Colon (tissue), 2 donors: Measurements from ENCODE around the gene HAUS8.
"Not testable (repeated sequence)": the region's sequence is repeated elsewhere in the genome, so short reads cannot be mapped to it uniquely, and the experiment has no call there.

Experiments
- FAIRE-seq: peaks from 2 replicates; lab custom pipeline; 2012; peaks lifted over from hg19 to GRCh38; lab: Jason Lieb, UNC
- donor health status: control.
- donor health status: control.

HAUS8 gene

DNA sequence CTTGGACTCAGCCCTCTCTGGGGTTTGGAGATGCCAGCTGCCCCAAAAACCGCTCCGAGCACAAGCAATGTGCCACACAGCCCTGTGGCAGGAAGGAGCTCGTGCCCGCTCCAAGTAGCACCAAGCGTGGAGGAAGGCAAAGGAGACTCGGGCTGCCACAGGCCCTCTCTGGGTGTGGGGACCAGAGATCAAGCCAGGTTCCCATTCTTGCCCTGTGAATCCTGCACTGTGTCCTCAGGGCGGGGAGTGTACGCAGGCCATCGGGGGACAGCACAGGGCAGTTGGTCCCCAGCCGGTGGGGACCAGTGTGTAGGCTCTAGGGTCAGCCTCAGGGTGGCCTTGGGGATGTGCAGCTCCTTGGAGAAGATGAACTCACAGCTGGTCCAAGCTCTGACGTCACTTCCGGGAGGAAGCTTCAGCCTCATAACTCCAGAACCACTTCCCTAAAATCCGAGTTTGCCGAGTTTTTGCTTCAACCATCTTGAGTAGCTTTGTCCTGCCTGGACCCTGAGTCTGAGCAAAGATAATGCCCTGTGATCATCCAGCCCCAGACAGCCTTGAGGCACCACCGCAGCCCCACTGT lies 39.3 kb downstream of the HAUS8 start:
- no peak for FAIRE-seq

DNA sequence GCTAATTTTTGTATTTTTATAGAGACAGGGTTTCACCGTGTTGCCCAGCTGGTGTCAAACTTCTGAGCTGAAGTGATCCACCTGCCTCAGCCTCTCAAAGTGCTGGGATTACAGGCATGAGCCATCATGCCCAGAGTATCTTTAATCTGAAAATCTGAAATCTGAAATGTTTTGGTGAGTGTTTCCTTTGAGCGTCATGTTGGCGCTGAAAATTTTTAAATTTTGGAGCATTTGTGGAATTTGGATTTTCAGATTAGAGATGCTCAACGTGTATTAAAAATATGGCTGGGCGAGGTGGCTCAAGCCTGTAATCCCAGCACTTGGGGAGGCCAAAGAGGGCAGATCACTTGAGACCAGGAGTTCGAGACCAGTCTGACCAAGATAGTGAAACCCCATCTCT lies 43.5 kb downstream of the HAUS8 start:
- FAIRE-seq = no peak

DNA sequence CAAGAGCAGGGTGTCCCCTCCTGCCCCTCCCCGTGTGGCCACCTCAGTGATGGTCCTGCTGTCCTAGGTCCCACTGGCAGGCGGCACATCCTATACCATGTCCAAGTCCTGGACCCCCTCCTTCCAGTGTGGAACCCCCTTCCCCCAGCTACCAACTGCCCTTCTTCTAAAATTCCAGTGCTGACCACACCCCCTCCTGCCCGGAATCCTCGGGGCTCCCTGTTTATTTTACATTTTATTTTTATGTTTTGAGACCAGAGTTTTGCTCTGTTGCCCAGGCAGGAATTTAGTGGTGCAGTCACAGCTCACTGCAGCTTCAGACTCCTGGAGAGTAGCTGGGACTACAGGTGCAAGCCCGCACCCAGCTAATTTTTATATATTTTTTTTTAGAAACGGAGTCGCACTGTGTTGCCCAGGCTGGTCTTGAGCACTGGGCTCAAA lies 47.7 kb downstream of the HAUS8 start:
- FAIRE-seq = no peak

DNA sequence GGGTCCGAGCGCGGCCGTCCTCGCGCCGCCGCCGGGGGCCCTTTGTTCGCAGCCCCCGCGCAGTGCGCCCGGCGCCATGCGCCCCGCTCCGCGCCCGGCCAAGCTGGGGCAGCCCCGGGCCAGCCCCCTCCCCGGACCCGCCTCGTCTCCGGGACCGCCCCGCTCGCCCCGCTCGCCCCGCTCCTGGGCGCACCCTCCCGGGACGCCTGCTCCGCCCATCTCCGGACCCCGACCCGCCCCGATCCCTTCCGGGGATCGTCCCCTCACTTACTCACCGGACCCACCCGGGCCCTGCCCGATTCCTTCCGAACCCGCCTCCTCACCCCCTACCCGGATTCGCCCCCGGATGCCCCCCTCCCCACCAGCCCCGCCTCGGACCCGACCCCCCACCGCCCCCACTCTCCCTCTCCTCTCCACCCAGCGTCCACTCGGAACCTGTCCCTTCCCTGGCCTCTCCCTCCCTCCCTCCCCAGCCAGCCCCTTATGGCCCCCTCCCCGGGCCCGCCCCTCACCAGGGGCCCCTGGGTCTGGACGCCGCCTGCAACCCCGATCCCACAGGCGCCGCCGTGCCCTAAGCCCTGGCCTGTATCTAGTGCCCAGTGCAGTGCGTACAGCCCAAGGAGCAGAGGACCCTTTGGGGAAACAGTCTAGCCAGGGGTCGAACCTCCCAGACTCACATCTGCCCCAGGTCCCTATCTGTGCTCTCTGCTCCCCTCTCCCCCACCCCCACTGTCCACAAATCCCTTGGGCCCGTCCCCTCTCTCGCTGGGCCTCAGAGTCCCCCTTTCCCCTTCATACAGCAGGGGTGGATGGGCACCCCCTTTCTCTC lies 48.3 kb downstream of the HAUS8 start, which contains the start of gene CPAMD8:
TSS of gene CPAMD8 (minus strand) at position 105 of the 829 bp plus-strand sequence. CDS start 168 bp downstream, outside the sequence.
- FAIRE-seq = no peak

DNA sequence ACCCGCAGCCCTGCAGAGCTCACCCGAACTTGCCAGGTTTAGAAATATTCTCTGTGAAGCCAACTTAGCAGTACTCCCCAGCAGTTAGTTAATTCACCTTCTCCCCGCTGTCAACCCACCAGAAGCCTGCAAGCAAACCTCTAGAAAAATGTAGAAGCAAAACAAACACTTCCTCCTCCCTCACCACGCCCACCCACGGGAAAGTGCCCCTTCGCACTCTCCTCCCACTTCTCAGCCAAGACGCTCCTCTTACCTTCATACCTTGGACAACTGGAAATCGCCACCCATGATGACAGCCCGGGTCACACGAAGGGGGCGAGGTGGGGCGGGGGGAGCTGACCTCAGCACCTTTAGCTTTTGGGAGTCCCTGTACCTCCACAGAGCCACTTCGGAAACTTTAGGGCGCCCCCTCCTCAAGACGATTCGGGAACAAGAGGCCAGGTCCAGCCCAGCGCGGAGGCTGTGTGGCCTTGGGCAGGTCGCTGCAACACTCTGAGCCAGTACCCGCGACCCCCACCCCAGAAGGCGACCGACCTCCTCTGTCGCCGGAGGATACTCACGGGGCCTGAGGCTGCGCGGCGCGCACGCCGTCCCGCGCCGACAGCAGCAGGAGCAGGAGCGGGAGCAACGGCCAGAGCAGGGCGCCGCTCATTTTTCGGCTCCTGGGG lies 49.1 kb downstream of the HAUS8 start:
- no peak for FAIRE-seq

DNA sequence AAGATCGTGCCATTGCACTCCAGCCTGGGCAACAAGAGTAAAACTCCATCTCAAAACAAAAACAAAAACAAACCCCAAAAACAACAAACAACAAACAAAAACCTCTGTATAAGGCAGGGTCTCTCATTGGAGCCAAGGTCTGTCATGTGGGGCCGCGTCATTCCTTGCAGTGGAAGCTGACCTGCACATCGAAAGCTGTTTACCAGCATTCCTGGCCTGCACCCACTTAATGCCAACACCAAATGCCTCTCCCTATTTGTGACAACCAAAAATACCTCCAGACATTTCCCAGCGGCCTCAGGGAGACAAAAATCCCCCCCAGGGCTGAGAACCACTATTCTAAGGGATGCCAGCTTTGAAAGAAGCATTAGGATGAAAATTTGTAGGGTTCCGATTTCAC lies 49.9 kb downstream of the HAUS8 start:
- FAIRE-seq = no peak

DNA sequence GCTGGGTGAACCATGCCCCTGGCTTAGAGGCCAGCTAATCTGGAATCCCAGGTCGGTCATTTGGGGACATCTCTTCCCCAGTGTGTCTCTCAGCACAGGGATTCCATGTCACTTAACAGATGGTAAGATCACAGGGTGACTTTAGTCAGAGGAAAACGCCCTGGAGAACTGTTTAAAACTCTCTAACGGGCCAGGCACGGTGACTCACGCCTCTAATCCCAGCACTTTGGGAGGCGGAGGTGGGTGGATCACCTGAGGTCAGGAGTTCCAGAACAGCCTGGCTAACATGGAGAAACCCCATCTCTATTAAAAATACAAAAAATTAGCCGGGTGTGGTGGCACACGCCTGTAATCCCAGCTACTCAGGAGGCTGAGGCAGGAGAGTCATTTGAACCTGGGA lies 50.3 kb downstream of the HAUS8 start:
- not testable (repeated sequence) for FAIRE-seq

DNA sequence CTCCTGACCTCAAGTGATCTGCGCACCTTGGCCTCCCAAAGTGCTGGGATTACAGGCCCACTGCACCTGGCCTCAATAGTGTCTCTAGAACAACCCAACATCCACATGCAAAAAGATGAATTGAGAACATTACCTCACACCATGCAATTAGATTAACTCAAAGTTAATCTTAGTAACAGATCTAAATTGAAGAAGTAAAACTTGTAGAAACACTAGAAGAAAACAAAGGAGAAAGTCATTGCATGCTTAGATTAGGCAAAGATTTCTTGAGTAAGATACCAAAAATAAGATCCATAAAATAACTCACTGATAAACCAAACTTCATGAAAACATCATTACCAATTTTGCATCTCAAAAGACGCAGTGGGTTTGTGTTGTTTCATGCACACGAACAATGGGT lies 51.4 kb downstream of the HAUS8 start:
- FAIRE-seq = no peak

DNA sequence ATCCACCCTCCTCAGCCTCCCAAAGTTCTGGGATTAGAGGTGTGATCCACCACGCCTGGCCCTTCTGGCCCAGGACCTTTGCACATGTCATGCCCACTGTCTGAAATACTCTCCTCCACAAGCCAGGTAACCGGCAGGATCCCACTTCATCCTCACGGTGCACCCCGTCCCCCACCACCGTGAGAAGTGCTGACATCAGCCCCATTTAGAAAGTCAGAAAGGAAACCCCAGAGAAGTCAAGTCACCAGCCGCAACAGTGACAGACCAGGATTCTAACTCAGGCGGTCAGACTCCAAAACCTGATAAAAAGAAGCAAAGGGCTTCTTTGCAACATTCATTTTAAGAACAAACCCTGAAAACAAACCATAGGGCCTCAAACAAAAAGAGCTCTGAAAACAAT lies 52.5 kb downstream of the HAUS8 start:
- FAIRE-seq = no peak

DNA sequence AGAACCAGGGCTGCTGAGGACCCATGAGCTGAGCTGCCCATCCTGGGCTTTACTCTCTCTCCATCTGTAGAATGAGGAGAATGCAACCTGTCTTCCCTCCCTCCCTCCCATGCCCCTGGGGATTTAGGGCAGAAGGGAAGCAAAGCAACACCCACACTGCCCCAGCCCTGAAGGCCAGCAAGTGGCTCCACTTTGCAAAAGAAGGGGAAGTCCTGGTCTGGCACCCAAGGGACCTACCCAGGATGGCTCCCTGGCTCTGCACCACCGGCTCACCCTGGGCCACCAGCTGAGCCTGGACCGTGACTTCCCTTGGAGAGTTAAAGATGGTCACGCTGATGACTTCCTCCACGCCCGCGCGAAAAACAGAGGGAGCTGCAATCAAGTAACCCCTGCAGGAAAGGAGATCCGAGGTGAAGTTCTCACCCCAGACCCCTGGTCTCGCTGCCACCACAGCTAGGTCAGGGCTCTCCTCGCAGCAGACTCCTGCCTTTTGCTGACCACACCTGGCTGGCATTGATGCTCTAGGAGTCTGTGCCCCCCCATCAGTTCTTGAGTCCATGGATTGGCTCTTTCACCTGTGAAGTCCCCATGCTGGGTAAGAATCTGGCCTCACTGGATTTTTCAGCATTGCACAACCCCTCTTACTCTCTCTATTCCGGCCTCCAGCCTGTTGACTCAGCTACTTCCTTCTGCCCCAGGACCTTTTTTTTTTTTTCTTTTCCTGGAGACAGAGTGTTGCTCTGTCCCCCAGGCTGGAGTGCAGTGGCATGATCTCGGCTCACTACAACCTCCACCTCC lies 53.3 kb downstream of the HAUS8 start:
- no peak for FAIRE-seq

DNA sequence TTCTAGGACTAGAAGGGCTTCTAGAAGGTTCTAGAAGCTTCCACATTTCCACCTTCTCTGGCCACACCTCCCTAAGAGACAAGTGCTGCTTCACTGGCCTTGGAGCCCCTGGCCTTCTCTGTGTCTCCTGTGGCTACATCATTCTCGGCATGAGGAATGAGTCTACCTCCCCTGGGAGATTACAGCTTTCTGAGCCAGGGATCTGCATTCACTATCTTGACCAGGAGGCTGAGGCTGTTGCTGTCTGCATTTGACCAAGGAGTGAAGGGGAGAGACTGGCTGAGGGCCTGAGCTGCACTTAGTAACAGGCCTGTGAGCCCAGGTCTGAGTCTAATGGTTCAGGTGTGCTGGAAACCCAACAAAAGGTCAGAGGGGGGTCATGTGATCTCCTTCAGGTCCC lies 53.9 kb downstream of the HAUS8 start:
- no peak for FAIRE-seq

DNA sequence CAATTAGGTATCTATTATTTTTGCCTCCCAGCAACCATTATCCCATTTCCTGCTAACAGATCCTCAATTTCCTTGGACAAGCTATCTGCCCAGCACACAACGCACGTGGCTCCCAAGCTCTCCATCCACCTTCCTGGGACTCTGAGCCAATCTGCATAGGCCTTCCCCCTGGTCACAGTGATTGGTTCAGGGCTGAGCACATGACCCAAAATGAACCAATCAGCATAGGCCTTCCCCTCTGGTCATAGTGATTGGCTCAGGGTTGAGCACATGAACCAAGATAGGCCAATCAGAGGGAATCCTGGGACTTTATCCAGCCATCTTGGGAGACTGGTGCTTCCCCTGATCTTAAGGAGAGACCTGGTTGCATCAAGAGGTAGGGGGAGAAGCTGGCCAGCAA lies 54.4 kb downstream of the HAUS8 start:
- no peak for FAIRE-seq

DNA sequence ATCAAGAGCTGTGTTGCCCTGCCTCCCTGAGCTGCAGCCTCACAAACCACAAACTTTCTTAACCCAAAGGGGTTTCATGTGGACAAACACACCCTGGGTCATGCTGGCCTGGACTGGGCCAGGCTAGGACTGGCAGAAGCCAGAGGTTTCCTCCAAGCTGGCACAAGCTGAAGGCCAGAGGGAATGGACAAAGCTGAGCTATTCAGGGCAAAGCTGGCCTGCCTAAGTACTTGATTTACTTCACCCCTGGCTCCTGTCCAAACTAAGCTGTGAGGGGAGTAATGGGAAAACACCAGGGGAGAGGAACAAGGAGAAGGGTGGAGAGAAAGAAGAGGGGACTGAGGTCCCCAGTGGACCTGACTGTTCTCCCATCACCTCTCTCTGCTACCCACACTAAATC lies 54.9 kb downstream of the HAUS8 start:
- no peak for FAIRE-seq

DNA sequence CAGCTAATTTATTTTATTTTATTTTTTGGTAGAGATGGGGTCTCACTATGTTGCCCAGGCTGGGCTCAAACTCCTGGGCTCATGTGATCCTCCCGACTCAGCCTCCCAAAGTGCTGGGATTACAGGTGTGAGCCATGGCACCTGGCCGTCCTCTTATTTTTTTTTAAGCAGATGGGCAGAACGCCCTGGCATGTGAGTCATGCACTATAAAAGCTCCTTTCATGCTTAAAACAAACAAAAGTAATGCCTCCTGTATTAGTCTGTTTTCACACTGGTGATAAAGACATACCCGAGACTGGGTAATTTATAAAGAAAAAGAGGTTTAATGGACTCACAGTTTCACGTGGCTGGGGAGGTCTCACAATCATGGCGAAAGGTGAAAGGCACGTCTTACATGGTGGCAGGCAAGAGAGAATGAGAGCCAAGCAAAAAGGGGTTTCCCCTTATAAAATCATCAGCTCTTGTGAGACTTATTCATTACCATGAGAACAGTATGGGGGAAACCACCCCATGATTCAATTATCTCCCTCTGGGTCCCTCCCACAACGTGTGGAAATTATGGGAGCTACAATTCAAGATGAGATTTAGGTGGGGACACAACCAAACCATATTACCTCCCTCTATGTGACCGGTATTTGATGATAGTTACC lies 60.9 kb downstream of the HAUS8 start:
- FAIRE-seq = not testable (repeated sequence)

DNA sequence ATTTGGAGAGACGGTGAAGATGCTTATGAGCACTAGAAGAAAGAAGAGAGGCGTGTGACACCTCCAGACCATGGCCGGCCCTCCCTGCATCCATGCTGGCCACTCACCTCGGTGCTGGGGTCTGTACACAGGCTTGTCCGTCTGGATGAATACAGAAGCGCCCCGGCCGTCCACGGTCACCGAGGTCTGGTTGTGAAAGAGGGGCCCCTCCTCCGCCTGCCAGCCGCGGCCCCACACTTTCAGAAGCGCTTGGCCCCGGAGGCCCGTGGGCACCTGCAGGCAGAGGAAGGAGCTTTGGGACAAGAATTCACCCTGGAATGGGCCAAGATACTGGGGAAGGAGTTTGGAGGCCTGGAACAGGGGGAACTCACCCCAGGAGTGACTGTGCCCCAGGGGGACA lies 63.8 kb downstream of the HAUS8 start:
- FAIRE-seq = no peak

DNA sequence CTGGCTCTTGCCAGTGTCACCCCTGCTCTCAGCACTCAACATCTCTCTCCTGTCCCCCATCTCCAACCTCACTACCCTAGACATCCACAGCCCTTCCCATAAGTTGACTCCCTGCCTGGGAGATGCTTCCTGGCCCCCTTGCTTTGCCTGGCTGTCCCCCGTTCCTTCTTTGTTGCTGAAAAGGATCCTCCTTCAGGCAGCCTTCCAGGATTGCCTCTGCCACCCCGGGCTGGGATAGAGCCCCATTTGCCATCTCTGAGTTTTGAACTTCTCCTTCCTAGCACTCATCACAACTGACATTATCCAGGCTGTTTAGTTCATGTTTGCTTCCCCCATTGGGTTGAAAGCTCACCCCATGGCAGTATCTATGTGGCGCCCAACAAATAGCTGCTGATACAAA lies 68.7 kb downstream of the HAUS8 start:
- FAIRE-seq = no peak

DNA sequence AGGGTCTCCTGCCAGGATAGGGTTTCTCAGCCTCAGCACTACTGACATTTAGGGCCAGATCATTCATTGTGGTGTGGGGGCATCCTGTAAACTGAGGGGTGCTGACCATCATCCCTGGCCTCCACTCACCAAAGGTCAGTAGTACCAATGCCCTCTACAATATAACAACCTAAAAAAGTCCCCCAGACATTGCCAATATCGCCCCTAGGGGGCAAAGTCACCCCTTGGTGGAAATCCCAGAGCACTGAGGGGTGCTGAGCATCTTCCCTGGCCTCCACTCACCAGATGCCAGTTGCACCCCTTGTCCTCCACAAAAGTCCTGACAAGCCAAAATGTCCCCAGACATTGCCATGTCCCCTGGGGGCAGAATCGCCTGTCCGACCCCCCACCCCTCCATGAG lies 70.3 kb downstream of the HAUS8 start:
- no peak for FAIRE-seq

DNA sequence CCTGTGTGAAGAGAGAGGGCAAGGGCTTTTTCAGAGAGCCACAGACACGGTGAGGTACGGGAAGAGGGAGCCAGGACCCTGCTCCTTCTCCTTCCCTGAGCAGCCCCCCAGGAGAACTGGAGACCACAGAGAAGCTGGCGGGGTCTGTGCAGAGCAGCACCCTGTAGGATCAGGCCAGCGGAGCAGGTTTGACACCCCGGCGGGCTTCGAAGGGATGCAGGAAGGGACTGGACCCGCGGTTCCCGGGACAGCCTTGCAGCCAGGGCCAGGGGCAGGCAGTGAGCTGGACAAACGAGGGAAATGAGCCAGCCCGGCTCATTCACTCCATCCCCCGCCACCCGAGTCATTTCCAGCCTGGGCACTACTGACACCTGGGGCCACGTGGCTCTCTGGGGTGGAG lies 70.9 kb downstream of the HAUS8 start:
- no peak for FAIRE-seq

DNA sequence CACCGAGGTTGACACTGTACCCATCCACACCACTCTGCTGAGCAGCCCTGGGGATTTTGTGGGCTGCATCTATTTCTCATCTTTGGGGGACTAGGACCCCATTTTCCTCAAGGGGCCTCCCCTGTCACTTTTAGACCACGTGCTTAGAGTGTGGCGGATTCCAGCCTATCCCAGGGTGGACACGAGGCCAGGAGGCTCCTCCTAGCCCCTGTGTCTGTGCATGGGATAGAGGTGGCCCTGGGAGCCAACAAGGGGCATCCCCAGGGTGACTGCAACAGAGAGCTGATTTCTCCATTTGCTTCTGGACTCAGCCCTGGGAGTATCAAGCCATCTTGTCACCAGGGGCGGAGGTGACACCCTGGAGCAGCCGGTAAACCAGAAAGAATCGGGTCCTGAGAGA lies 72.8 kb downstream of the HAUS8 start:
- FAIRE-seq = no peak

DNA sequence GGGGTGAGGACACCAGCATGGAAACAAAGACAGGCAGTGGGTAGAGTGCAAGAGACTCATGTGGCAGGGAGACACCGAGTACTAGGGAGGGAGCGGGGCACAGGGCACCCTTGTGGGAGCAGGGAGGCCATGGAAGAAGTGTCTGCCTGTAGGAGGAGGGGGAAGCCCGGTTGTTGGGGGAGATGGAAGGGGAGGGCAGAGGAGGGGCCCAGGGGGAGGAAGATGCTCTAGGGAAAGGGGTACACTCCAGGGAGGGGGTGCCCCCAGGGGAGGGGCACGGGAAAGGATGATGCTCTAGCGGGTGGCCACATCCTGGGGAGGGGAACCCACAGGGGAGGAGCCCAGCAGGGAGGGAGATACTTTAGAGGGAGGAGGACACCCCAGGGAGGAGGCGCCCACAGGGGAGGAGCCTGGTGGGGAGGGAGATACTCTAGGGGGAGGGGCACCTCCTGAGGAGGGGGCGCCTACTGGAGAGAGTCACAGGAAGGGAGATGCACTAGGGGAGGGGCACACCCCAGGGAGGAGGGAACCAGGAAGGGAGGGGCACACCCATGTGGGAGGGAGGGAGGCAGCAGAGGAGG lies 73.6 kb downstream of the HAUS8 start:
- FAIRE-seq = no peak
